Measurements from ENCODE around the gene CD81. TPM values are rescaled to one million over a fixed set of nuclear protein-coding genes. Genes with fewer than 3 reads are reported as not detected.

The CD81 gene
- total and polyA plus RNA-seq, 9 of the 15 experiments (the other 6 are each of a cell fraction or from before 2014, with no cell fraction given), result 2.4 to 189 (median 61.7) TPM

GRCh38 chr11:2433106-2433925 lies 56.2 kb downstream of the CD81 start (continued):
- TF ChIP-seq ZNF146 (CRISPR knock-in tag; IDR thresholded peaks at IDR 0.05; ENCODE audit: unreplicated experiment) (no peak), POLR2AphosphoS5 (IDR thresholded peaks at IDR 0.05; ENCODE audit: control insufficient read depth, insufficient read depth, low read depth, low read length) (no peak)

GRCh38 chr11:2434008-2434407 lies 56.9 kb downstream of the CD81 start:
- no peaks in the 10 kb centered on the region for H3K36me3 ChIP-seq (ENCODE audit: control insufficient read depth, insufficient read depth, low read length)
- DNase-seq (ENCODE audit: extremely low read depth in 1 of 4, low spot score in 3 of 4) (no peak), ATAC-seq (no peak), FAIRE-seq (no peak)
- peaks cover 0 to 3% of the 10 kb centered on the region in 2 experiments; a peak in 1 of 5 replicates for H3K4me1 ChIP-seq (replicated peaks in 1 of 2; ENCODE audit: control insufficient read depth in 2 of 2, insufficient read depth in 2 of 2, low read length in 2 of 2)
- WGBS (ENCODE audit: insufficient coverage, low coverage, missing lambda C conversion rate), result 45% methylated on average over 8 of the region's 8 CpGs
- no peak overlapping the region for H2AFZ ChIP-seq (ENCODE audit: low read depth, low read length)
- H3K79me2 ChIP-seq (ENCODE audit: control insufficient read depth, insufficient read depth, low read length), result no peaks in the 10 kb centered on the region
- in situ Hi-C loops (cut with MboI), result no loop called here
- H3K4me3 ChIP-seq, result no peak overlapping the region
- H3K27me3 ChIP-seq (ENCODE audit: control insufficient read depth in 2 of 2, insufficient read depth in 2 of 2, low read length in 2 of 2), result peaks cover 2 to 53% of the 10 kb centered on the region in 2 experiments; a peak in 4 of 5 replicates
- ChIA-PET CTCF (ENCODE audit: low intra/inter-chr PET ratio) (no interaction called here), POLR2A (no interaction called here)
- H3K4me2 ChIP-seq (ENCODE audit: insufficient read depth, low read length), result no peak overlapping the region
- no peak overlapping the region for H3K27ac ChIP-seq (ENCODE audit: extremely low read depth, low read depth, low read length)
- peaks cover 2% of the 10 kb centered on the region; the same call in 1 of the 2 replicates for H3K9me3 ChIP-seq (replicated peaks; ENCODE audit: control insufficient read depth, insufficient read depth, low read depth, low read length)
- intact Hi-C loops (cut with micrococcal nuclease), result no loop called here
- H3K9ac ChIP-seq (ENCODE audit: insufficient read depth in 1 of 2, low read depth in 2 of 2, low read length in 2 of 2), result no peak overlapping the region
- peaks cover 4% of the 10 kb centered on the region; the same call in 1 of the 2 replicates for H4K20me1 ChIP-seq (replicated peaks; ENCODE audit: control insufficient read depth, insufficient read depth, low read length)
- BruUV-seq (replicated peaks), result no TSS peak
- peaks cover 2% of the 10 kb centered on the region for H3K9me1 ChIP-seq (ENCODE audit: control insufficient read depth, insufficient read depth, low read length)
- TF ChIP-seq STAT5A (IDR thresholded peaks at IDR 0.05; ENCODE audit: borderline replicate concordance, low read length) (no peak), SAFB (IDR thresholded peaks at IDR 0.05; ENCODE audit: borderline replicate concordance, low read depth, low read length) (no peak), DLX4 (CRISPR knock-in tag; IDR thresholded peaks at IDR 0.05) (no peak), PKNOX1 (IDR thresholded peaks at IDR 0.05) (no peak), ELF4 (CRISPR knock-in tag; IDR thresholded peaks at IDR 0.05) (no peak), TGIF2 (CRISPR knock-in tag; IDR thresholded peaks at IDR 0.05) (no peak), ARID3B (CRISPR knock-in tag; IDR thresholded peaks at IDR 0.05; ENCODE audit: borderline replicate concordance) (no peak), PCBP2 (IDR thresholded peaks at IDR 0.05; ENCODE audit: low read depth, low read length, poor library complexity, severe bottlenecking) (no peak), PATZ1 (CRISPR knock-in tag; IDR thresholded peaks at IDR 0.05; ENCODE audit: borderline replicate concordance) (no peak), HLTF (IDR thresholded peaks at IDR 0.05) (no peak), KAT2B (IDR thresholded peaks at IDR 0.05; ENCODE audit: low read depth, low read length) (no peak), MYNN (IDR thresholded peaks at IDR 0.05) (no peak), MYNN (CRISPR knock-in tag; IDR thresholded peaks at IDR 0.05) (no peak), COPS2 (conservative IDR thresholded peaks at IDR 0.05) (no peak)
